GM19240 (cell line): ENCODE measurements around the gene RARB.

Experiments used
- DNase-seq: peaks from one replicate; pipeline ENCODE4 v3.0.0; 2011; ENCODE audit warnings: low spot score; ENCODE audit not compliant: insufficient read length

Gene RARB

DNA sequence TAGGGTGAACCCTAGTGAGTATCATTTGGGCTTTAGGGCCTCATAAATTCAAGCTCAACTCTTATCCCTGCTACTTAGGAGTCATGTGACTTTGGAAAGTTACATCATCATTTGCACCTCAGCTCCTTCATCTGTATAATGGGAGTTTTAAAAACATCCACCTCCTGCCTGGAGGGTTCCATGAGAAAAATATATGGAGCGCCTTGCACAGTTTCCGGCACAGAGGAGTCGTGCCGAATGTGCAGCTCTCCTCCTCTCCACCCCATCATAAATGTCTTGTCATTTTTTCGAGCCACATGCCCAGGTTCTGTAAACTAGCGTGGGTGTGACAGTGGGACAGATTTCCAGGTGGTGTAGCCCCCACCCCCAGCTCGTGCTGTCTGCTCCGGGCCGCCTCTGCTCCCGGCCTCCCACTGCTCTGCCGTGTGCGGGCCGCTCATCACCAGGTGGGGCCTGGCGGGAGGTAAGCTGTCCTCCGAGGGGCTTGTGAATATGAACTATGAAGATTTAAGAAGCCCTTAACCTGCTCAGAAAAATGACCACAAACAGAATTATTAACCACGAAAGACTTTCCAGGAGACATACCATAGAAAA lies 146.2 kb downstream of the RARB start:
- no peak for DNase-seq

DNA sequence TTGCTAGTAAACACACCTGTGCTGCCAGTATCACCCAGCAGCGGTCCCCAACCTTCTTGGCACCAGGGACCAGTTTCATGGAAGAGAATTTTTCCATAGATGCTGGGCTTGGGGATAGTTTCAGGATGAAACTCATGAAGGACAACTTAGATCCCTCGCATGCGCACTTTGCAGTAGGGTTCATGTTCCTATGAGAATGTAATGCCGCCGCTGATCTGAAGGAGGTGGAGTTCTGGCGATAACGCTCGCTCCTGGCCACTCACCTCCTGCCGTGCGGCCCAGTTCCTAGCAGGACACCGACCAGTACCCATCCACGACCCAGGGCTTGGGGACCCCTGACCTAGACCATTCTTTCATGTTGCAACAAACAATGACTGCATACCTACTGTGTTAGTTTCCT lies 146.9 kb downstream of the RARB start:
- no peak for DNase-seq

DNA sequence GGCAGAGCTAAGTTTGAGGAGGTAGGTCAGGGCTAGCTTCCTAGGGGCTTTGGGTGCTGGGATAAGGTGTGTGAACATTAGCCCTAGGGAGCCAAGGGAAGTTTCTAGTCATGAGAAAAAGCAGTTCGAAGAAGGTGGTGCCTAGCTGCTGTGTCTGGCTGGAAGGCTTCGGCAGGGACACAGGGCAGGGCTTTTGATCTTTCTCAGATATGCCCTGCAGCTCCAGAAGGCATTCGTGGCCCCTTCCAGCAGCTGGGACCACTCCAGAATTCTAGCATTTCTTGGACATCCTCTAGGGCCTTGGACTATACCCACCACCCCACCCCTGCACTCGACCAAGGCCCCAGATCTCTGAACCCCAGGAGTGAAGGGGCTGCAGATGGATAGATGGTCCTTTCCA lies 148.1 kb downstream of the RARB start:
- DNase-seq = no peak

GRCh38 chr3:25576831-25577454 lies 148.9 kb downstream of the RARB start:
- no peak for DNase-seq

DNA sequence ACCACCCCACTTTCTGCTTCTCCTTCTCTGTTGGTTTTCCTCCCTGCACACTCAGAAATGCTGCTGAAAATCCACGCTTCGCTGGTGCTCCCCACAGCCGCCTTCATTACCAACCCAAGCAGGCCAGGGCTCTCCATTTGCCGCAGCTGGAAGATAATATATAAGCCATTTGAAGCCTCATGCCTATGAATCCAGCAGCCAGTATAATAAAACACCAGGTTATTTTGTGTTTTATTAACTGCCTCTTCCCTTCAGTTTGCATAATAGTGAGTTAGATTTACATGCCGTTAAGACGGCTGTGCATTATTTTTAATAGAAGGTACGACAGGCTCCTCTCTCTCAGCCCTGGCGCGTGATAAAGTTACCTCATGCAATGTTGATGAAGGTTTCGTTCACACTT lies 150.0 kb downstream of the RARB start:
- no peak for DNase-seq

GRCh38 chr3:25580534-25580933 lies 152.5 kb downstream of the RARB start:
- no peak for DNase-seq

GRCh38 chr3:25581335-25581734 lies 153.3 kb downstream of the RARB start:
- DNase-seq = no peak

DNA sequence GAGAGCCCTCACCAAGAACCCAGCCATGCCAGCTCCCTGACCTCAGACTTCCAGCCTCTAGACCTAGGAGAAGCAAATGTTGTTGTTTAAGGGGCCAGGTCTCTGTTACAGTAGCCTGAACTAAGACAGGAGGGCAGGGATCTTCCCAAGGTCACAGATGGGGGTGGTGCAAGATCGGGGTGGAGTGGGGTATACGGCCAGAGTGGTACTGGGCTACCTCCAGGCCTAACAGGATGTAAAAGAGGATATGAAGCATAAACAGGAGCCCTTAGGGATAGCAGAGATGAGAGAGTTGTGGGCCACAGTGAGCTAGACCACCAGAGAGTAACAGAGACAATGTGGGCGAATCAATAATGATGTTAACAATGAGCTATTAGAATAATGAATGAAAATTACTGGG lies 153.8 kb downstream of the RARB start:
- DNase-seq = no peak

DNA sequence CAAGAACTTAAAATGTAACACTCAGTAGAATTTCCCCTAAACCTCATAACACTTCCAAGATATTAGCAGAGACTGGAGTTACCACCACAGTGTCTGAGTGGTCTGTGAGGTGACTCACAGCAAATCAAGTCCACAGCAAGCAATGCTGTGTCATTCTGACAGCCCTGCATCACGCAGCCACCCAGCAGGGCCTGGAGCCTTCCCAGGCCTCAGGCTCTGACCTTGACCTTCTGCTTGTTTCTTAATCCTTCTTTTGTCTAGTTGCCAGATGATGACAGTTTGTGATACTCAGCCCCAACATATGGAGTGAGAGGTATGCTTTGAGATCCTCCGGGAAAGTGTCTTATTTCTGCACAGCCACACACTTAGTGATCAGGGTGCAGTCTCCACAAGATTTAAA lies 154.2 kb downstream of the RARB start:
- DNase-seq = no peak

DNA sequence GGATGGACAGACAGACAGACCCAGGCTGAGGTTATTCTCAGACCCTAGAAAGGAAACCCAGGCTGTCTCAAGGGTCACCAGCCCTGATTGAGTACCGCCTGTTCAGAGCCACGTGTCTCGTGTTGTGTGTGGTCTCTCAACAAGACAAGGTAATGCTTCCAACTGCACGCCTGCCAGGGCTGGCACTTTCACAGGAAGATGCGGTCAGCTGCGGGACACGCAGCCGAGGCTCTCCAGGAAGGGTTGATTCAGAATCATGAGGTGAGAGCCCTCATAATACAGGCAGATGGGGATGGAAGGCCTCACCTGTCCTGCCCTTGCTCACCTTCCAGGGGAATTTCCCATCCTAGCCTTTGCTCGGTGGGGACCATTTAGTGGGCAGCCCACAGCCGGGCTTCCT lies 155.3 kb downstream of the RARB start:
- no peak for DNase-seq

DNA sequence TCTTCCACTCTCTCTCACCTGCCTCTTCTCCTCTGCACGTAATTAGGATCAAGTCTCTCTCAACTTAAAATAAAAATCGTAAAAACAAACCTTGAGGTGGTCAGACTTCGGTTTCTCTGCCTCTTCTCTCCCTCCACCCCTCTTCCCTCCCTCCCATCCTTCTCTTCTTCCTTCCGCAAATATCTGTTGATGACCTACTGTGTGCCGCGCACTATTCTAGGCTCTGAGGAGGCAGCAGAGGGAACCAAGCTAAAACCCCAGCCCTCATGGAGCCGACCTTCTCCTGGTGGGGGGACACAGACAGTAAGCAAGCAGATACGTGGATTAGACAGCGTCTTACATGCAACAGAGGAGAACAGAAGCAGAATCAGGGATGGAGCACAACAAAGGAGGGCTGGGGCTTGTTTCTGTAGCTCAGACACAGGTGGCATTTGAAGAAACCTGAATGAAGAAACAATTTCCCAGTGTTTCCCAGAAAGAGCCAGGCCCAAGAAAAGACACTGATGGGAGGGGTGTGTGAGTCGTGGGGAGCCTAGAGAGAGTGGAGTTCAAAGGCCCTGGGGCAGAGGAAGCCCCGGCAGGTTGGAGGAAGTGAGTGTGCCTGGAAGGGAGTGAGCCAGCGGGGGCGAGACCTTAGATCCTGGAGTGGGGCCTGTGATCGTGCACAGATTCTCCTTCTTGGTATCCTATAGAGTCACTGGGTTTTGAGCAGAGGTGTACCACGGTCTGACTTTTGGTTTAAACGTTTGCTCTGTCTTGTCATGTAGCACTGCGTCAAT lies 156.1 kb downstream of the RARB start:
- no peak for DNase-seq

DNA sequence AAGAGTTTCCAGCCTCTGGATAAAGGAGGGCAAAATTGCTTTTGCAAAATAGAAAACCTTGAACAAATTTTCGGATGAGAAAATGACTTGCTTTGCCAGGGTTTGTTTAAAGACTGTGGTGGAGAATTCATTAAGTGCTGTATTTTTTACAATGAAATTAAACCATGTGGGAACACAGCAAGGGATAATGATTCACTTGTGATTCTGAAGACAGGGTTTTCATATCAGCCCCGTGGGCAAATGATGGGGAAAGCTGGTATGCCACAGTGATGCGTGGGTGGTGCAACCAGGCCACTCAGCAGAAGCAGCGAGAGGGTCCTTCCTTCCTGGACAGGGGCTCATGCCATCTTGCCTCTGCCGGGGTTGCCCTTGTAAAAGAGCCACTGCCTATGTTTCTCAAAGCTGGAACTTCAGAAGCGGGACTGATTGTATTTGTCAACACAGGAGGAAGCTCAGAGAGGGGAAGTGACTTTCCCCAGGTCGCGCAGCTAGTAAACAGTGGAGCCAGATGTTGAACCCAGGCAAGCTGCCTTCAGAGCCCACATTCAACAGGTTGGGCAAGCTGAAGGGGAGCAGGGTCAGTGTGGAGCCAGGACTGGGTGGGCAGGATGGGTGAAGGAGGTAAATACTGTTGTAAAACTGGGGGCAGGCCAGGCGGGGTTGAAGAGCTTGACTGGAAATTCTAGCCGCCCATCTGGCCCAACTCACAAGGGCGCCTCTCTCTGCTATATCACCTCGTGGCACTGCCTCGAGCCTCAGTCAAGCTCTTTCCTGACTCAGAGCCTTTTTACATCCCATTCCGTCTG lies 157.5 kb downstream of the RARB start:
- no peak for DNase-seq

DNA sequence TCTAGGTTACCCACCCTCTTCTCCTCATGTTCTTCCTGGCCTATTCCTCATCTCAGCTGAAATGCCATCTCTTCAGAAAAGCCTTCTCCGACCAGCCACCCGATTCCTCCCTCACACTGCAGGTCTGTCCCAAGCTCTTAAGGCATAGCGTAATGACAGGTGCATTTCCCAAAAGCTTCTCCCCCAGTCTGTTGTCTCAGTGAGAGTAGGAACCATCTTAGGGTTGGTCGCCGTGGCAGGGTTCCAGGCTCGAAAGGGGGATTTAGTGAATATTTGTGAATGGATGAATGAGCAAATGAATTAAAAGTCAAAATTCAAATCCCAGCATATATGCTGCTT lies 158.1 kb downstream of the RARB start:
- DNase-seq = no peak

- DNase-seq = no peak
Measured at GRCh38 chr3:25586553-25586952, 158.5 kb downstream of the RARB start.

- no peak for DNase-seq
Measured at GRCh38 chr3:25587094-25587493, 159.0 kb downstream of the RARB start.

DNA sequence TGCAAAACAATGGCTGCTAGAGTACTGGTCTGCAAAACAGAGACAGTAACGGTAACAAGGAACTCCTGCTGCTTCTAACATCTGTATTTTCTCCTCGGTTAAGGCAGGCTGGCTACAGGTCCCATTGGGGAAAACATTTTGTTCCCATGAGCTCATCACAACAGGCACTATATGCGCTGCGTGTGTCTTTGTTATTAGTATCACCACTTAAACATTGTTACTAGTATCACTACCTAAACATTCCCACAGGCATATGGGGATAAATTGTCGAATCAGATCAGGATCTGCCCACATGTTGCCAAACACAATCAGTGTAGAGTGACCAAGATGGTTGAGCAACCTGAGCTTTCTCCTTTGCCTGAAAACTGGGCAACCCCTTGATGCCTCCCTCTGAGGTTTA lies 159.5 kb downstream of the RARB start:
- DNase-seq = no peak

GRCh38 chr3:25587975-25588374 lies 159.9 kb downstream of the RARB start:
- no peak for DNase-seq

DNA sequence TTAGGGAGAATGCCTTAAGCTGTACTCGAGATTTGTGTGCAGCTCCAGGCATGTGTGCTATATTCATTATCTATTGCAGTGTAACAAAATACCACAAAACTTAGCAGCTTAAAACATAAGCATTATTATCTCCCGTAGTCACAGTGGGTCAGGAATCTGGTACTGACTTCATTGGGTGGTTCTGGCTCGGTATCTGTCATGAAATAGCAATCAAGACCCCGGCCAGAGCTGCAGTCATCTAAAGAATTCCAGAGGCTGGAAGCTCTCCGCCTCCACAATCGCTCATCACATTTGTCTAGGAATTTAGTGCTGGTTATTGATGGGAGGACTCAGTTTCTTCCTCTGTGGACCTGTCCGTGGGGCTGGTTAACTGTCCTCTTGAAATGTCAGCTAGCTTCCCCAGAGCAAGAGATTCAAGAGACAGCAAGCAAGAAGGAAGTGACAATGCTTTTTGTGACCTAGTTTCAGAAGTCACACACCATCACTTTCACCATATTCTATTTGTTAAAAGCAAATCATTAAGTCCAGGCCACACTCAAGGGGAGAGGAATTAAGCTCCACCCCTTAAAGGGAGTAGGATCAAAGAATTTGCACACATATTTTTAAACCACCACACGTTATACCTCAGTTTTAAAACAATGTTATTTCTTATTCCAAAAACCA lies 160.5 kb downstream of the RARB start:
- DNase-seq = no peak

DNA sequence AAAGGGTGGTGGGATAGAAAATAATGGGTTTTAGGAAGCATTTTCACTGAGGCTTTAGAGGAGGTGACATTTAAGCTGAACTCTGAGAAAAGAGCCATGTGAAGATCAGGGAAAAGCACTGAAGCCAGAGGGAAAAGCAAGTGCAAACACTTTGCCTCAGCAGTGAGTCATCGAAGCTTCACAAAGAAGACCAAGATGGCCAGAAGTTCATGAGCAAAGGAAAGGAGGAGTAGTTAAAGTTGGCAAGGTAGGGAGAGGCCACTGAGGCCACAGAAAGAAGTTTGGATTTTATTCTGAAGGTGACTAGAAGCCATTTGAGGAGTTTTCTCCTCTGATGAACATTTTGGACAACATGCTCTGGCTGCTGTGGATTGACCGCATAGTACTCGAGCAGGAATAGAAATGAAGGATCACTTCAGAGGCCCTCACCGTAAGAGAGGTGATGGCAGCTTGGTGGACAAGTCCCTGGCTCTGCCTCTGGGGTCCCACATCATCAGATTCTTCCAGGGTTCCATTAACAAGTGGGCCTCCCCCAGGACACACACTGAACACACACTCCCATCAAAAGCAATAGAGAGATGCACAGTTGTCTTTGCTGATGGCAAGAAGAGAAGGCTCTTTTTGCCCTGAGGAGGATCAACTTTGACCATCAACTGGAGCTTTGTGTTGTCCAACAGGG lies 161.2 kb downstream of the RARB start:
- DNase-seq = no peak

DNA sequence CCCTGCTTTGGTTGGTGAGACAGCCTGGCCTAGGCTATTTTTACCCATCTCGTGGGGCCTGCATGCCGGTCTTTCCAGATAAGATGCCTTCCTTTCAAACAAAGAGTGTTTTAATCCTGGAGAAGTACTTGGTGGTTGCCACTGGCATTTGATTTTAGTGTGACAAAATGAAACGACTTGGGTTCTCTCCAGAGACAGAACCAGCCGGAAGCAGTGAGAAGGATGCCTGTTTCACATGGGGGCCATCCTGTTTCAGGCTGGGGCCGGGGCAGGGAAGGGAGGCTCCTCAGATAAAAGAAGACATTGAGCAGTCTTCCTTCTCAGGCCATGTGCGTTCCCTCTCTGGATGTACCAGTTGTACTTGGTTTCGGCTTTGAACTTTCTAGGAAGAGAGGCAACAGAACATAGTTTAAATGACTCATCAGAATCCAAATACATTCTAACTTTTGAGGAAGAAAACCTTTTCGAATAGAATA lies 161.8 kb downstream of the RARB start:
- no peak for DNase-seq

GRCh38 chr3:25592510-25592968 lies 164.5 kb downstream of the RARB start:
- no peak for DNase-seq
